GM04504 (cell line): Measurements from ENCODE around the gene MAGEA9.
A peak's percentile ranks its signal among the peaks of the same experiment; 100 is the strongest.
"Not testable (repeated sequence)": the region's sequence is repeated elsewhere in the genome, so short reads cannot be mapped to it uniquely, and the experiment has no call there.

Experiments used
- DNase-seq: peaks from one replicate; pipeline ENCODE4 v3.0.0-alpha.2; 2012; ENCODE audit warnings: low read depth

Gene MAGEA9

DNA sequence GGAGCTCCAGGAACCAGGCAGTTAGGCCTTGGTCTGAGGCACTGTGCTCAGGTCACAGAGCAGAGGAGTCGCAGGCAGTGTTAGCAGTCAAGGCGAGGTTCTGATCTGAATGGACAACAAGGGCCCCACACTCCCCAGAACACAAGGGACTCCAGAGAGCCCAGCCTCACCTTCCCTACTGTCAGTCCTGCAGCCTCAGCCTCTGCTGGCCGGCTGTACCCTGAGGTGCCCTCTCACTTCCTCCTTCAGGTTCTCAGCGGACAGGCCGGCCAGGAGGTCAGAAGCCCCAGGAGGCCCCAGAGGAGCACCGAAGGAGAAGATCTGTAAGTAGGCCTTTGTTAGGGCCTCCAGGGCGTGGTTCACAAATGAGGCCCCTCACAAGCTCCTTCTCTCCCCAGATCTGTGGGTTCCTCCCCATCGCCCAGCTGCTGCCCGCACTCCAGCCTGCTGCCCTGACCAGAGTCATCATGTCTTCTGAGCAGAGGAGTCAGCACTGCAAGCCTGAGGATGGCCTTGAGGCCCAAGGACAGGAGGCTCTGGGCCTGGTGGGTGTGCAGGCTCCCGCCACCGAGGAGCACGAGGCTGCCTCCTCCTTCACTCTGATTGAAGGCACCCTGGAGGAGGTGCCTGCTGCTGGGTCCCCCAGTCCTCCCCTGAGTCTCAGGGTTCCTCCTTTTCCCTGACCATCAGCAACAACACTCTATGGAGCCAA is 26.2 kb downstream of the MAGEA9 start:
- no peak for DNase-seq

DNA sequence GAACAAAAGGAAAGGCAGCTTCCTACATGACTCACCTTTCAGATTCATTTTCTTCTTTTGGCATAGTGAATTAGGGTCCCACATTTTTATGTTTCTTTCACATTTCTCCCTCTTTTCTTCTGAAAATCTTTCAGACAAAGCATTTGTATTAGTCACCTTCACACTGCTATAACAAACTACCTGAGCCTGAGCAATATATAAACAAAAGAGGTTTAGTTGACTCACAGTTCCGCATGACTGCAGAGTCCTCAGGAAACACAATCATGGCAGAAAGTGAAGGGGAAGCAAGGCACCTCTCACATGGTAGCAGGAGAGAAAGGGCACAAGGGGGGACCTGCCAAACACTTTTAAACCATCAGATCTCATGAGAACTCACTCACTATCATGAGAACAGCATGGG is 36.9 kb downstream of the MAGEA9 start:
- no peak for DNase-seq

DNA sequence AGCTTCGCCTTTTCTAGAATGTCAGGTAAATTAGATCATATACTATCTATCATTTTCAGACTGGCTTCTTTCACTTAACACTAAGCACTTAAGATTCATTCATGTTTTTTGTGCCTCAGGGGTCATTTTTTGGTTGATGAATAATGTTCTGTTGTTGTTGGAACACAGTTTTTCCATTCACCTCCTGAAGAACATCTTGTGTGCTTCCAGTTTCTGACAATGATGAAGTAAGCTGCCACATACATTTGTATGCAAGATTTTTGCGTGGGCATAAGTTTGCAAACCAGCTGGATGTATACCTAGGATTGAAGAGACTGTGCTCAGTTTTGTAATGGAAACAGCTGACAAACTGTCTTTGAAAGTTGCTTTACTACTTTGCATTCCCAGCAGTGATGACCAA is 37.6 kb downstream of the MAGEA9 start:
- no peak for DNase-seq

DNA sequence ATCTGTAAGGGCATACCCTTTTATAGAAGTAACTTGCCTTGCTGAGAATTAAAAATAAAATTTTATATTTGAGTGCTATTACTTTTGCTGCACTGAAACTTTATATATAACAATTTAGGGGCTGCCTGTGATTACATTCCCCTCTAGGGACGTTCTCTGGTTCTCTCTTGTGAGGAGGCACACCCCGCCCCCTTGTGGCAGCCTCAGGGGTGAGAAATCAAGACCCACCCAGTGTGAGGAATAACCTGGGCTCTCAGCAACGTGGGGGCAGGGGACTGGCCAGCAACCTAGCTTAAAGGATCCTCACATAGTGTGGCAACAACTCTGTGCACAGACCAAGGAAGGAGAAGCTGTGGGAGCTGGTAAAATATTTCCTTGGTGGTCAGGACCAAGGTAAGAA is 43.7 kb downstream of the MAGEA9 start:
- no peak for DNase-seq

DNA sequence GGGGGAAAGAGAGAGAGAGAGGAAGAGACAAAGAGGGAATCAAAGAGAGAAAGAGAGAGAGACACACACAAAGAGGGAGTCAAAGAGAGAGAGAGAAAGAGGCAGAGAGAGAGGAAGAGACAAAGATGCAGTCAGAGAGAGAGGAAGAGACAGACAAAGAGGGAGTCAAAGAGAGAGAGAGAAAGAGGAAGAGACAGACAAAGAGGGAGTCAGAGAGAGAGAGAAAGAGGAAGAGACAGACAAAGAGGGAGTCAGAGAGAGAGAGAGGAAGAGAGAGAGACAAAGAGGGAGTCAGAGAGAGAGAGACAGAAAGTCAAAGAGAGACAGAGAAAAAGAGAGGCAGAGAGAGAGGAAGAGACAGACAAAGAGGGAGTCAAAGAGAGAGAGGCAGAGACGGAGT is 45.5 kb downstream of the MAGEA9 start:
- no peak for DNase-seq

DNA sequence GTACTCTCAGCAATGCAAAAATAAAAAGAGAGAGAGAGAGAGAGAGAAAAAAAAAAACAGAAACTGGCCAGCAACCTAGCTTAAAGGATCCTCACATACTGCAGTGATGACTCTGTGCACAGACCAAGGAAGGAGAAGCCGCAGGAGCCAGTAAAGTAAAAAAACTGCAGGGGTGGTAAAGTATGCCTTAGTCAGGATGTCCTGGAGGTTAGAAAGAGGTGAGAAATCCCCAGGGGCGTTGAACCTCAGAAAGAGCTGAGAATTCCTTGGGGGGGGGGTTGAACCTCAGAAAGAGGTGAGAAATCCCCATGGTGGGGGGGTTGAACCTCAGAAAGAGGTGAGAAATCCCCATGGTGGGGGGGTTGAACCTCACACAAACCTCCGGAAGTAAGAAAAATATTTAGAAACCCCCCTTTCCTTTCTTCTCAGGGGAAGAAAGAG is 48.0 kb downstream of the MAGEA9 start:
- peak; percentile 7 for DNase-seq

DNA sequence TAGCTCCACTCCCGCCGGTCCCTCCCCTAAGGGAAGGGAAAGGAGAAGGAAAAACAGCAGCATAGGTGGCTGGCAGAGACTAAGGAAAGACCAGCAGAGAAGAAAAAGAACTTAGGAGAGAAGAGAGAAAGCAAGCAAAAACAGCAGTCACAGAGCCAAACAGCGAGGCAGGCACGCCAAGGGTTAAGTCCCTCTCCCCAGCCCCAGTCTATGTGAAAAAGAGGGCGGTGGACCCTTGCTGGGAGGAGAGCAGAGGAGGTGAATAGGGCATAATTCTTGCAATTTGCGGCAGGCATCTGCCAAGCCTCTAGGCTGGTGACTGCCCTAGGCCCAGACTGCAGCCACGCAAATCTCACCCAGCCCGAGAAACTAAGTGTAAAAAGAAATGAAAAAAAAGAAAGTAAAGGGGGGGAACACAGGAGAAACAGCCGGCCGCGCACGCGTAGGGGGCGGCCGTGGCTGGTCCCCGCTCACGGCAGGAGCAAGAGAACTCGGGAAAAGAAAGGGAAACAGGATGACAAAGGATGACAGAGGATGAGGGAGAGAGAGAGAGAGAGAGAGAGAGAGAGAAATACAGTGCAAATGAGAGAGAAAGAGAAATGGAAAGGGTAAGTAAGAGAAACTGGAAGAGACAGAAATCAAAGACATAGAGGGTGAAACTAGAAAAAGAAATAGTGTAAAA is 48.6 kb downstream of the MAGEA9 start:
- DNase-seq = no peak

DNA sequence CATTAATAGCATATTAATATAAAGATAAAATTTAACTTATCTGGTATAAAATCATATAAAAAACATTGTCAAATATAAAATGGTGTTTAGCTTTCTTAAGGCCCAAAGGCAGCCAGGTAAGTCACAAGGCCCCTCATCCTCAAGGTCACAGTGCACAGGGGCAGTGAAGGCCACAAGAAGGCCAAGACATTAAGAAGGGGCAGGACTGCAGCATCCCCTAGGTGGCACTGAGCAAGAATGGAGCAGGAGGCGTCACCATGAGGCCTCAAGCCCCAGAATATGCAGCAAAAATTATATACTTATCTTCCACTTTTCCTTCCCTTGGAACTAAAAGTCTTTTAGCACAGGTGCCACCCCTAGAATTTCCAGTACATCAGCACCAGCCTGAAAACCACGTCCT is 49.7 kb downstream of the MAGEA9 start:
- DNase-seq = no peak

DNA sequence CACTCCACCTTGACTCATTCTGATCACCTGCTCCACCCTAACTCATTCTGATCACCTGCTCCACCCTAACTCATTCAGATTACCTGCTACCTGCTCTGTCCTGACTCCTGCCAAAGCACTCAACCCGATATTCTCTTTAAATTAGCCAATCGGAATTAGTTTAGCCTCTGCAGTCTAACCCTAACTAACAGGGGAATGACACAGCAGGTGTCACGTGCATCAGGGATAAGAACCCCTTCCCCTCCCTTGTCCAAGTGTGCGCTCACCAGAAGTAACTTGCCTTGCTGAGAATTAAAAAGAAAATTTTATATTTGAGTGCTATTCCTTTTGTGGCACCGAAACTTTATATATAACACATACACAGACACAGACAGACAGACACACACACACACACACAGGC is 55.0 kb downstream of the MAGEA9 start:
- DNase-seq = not testable (repeated sequence)

DNA sequence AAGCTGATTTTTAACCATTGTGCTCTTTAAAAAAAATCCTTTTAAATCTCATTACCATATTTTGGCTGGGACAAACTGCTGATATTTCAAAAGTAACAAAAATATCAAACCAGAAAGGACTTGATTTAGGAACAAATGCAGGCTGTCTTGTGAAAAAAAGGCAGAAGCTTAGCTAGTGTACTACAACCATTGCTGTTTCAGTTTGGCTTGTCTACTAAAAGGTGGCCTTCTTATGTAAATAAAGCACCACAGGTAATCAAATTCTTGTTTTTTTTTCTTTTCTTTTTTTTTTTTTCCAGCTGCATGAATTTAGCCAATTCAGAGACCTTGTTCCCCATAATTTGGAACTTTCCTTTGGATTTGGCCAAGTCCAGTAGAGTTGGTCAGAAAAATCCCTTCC is 55.4 kb downstream of the MAGEA9 start:
- no peak for DNase-seq
